Hepatocyte (in vitro differentiated cells): ENCODE measurements around the gene FHIP1B.

Experiments
- EZH2 ChIP-seq: fragments of 200-600 bp; sonication (generic); IDR thresholded peaks from 2 replicates; pipeline ENCODE4 v1.6.1; 2016; ENCODE audit warnings: antibody characterized with exemption, mild to moderate bottlenecking, borderline replicate concordance
- EZH2phosphoT487 ChIP-seq: fragments of 200-600 bp; sonication (generic); IDR thresholded peaks from one replicate; pipeline ENCODE4 v1.6.1; 2018; ENCODE audit warnings: antibody characterized with exemption, mild to moderate bottlenecking, low read depth, moderate library complexity; ENCODE audit not compliant: unreplicated experiment, severe bottlenecking
- TF ChIP-seq, protein P1 (sequence below): fragments of 200-600 bp; sonication (generic); IDR thresholded peaks from 2 replicates; pipeline ENCODE4 v1.5.1; 2016; ENCODE audit warnings: antibody characterized with exemption, mild to moderate bottlenecking; ENCODE audit not compliant: poor library complexity

GRCh38 chr11:6237266-6237665, 2.8 kb upstream of the FHIP1B start:
- TF ChIP-seq, protein P1, sequence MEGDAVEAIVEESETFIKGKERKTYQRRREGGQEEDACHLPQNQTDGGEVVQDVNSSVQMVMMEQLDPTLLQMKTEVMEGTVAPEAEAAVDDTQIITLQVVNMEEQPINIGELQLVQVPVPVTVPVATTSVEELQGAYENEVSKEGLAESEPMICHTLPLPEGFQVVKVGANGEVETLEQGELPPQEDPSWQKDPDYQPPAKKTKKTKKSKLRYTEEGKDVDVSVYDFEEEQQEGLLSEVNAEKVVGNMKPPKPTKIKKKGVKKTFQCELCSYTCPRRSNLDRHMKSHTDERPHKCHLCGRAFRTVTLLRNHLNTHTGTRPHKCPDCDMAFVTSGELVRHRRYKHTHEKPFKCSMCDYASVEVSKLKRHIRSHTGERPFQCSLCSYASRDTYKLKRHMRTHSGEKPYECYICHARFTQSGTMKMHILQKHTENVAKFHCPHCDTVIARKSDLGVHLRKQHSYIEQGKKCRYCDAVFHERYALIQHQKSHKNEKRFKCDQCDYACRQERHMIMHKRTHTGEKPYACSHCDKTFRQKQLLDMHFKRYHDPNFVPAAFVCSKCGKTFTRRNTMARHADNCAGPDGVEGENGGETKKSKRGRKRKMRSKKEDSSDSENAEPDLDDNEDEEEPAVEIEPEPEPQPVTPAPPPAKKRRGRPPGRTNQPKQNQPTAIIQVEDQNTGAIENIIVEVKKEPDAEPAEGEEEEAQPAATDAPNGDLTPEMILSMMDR, result no peak
- no peak for TF ChIP-seq EZH2
- no peak for TF ChIP-seq EZH2phosphoT487
